GM21447 (cell line): Measurements from ENCODE around the gene NCBP3.
"Not testable (repeated sequence)": the region's sequence is repeated elsewhere in the genome, so short reads cannot be mapped to it uniquely, and the experiment has no call there.

Experiments used
- ATAC-seq: cut with Tn5 transposase; IDR thresholded peaks from one replicate; pipeline ENCODE4 v1.9.1; 2021; ENCODE audit not compliant: unreplicated experiment

The NCBP3 gene

DNA sequence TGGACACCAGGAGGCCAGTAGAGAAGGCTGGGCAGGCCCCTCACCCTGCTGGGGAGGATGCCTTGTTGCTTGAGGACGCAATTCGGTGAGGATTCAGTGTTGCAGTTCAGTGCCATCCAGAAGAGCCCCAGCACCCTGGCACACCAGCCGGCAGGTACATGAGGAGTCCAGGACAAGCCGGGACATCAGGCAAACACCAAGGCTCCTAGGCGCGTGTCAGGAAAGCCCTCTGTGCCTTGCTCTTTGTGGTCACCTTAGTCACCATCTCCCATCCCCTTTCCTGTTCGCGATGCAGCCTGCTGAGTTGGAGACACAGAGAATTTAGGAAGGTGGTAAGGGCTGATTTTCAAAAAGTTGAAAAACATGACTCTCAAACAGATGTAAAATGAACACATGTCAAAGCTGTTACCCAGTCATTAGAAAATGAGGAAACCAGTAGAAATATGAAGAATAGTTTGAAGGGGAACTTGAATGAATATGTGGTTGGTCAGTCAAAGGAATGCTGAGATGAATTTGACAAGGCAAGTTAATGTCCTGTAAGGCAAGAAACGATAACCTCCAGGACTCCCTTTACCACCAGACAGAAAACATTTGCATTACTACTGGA, 2.3 kb upstream of the NCBP3 start:
- no peak for ATAC-seq

DNA sequence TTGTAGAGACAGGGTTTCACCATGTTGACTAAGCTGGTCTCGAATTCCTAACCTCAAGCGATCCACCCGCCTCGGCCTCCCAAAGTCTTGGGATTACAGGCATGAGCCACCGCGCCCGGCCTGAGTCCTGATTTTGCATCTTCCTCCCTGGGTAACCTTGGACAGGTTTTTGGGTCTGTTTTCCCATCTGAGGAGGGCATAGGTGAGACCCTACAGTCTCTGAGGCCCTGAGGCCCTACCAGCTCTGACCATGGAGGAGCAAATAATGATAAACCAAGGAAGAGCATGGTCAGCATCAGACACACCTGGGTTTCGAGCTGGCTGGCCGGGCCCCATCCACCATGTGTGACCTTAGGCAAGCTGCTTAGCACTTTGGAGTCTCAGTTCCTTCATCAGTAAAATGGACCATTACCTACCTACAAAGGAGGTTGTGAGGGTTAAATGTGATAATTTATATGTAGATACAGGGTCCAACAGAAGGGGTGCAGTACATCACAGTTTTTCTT, 1.2 kb upstream of the NCBP3 start:
- ATAC-seq = no peak

DNA sequence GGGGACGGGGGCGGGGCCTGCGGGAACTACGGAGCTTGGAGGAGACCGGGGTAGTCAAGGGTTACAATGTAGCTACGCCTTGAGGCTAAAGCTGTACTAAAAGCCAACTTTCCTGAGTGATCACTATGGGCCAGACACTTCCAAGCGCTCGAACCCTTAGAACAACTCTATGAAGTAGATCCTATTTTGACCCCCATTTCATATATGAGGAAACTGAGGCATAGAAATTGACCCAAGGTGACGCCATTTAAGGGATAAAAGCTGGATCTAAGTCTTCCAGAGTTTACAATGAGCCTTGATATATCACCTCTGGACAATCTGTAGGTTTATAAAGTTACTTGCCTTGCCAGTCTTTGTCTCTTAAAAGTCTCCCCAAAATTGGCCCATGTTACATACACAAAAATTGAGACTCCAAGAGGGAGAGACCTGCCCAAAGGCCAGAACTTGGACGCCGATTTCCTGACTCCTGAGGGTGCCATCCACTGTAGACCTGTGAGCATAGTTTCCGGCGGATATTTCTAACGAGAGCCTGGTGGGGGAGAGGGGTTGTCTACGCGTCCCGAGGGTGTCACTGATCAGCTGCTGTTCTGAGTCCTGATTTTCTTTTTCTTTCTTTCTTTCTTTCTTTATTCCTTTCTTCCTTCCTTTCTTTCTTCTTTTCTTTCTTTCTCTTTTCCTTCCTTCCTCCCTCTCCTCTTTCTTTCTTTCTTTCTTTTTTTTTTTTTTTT, 555 bp upstream of the NCBP3 start:
- no peak for ATAC-seq

DNA sequence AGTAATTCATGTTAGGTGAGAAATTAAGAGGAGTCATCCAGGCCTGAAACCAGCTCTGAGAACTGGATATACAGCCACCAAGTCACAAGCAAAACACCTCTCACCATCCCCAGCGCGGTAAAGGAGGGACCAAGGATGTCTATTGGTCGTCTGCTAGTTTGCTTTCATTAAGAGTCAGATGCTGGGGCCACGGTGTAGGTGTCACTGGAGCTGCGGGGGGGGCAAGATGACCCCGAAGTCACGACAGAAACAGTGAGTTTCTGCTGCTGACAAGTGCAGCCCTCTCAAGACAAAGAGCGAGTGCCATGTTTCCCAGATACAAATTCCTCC, 790 bp downstream of the NCBP3 start:
- peak; percentile 14 for ATAC-seq

DNA sequence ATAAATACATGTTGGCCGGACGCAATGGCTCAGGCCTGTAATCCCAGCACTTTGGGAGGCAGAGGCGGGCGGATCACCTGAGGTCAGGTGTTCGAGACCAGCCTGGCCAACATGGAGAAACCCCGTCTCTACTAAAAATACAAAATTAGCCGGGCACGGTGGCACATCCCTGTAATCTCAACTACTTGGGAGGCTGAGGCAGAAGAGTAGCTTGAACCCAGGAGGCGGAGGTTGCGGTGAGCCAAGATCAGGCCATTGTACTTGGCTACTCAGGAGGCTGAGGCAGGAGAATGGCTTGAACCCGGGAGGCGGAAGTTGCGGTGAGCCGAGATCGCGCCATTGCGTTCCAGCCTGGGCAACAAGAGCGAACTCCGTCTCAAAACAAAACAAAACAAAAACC, 1.5 kb downstream of the NCBP3 start:
- ATAC-seq = not testable (repeated sequence)

DNA sequence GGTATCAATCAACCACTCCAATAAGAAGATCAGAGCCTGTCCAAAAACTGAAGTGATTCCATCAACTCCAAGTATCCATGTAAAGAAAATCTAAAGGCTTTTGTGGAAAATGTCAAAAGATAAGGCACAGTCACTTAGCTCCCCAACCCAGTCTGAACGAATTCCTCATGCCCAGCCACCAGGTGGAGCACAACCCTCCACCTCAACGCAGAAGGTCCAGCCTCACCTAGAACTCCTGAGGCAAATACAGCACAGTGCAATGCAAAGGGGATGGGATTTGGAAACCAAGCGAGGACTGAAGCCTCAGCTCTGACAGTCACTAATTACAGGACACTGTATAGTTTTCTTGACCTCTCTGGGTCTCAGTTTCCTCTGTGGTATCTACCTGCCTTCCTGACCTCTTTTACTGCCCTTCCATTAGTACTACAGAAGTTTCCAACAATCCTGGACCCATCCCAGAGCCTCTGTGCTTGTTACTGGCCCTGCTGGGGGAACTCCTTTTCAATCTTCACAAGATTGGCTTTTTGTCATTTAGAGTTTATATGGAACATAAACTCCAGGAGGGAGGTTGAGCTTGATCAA, 2.0 kb downstream of the NCBP3 start:
- no peak for ATAC-seq

DNA sequence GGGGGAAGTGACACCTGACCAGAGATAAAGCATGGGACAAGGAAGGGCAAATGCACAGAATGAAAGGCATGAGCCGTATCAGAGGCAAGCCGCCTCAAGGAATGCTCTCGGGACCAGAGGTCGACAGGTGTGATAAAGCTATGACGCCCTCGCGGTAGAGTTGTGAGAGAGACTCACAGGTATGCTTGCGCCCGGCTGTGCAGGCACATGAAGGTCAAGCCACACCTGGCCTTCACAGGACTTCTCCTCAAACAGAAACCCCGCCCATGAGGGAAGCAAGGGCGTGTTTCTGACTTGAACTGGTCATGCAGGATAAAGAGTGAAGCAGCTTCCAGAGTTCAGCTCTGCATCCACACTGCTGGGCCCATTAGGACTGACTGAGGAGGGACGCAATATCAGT, 7.8 kb downstream of the NCBP3 start:
- no peak for ATAC-seq

DNA sequence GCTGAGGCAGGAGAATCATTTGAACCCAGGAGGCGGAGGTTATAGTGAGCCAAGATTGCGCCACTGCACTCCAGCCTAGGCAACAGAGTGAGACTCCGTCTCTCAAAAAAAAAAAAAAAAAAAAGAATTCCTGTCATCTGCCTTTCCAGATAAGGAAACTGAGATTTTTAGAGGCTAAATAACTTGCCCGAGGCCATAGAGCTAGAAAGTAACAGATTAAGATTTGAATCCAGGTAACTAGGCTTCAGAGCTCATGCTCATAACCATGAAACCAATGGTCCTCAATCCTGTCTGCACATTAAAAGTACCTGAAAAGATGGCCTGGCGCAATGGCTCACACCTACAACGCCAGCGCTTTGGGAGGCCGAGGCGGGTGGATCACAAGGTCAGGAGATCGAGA, 9.5 kb downstream of the NCBP3 start:
- ATAC-seq = no peak

DNA sequence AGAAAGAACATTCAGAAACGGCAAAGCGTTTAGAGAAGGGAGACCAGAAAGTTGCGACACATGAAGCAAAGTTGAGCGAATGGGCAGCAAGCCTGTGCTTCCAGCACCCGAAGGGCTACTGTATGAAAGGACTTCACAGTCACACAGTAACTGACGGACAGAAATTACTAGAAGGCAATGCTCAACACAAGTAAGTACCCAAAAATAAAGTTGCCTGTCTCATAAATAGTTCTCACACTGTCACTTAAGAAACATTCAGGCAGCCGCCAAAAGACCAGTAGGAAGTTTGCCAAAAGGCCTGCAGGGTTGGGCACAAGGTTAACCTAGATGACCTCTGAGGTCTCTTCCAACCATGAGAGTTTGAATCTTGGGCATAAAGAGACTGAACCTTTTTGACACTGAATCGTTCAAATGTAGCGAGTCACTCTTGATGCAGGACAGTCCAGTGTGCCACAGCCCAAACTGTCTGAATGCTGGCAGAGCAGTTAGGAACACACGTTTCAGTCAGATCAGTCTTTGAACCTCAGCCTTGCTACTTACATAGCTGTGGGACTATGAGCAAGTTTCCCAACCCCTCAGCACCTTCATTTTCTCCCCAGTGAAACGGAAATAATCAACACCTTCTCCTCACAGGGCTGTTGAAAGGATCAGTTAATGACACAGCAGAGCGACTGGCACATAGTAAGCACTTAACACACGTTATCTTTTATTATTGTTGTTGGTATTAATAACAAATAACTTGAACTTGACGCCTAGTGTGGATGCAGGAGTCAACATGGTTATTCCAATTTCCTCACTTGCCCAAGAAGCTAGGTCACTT, 10.4 kb downstream of the NCBP3 start:
- no peak for ATAC-seq

DNA sequence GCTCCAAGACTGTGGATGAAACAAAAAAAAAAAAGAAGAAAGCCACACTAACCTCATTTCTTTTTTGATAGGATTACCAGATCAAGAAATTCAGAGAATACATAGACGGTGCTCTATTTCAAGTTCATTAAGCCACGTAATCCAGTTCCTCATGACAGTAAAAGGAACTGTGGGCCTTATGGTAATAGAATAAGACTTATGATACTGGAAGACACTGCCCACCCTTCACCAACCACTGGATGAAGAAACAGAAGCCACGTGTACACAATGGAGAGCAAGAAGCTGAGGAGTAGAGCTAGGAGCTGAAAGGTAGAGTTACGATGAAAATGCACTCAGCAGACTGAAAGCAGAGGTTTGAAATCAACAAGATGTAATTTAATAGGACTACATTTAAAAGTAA, 11.2 kb downstream of the NCBP3 start:
- no peak for ATAC-seq

DNA sequence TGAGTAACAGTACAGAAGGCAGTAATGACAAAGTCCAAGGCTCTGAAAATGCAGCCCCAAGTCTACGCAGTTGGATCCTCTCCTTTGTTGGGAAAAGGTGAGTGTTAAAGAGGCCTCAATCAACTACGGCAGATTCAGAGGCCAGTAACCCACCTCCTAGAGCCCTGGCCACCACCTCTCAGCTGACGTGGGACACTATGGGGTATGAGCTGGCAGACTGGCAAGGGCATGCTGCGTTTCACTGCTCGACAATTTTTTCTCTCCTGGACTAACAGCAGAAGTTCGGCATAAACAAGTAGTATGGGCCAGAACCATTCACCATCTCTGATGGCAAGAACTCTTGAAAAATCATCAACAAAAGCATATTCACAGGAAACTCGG, 17.2 kb downstream of the NCBP3 start:
- ATAC-seq = no peak

DNA sequence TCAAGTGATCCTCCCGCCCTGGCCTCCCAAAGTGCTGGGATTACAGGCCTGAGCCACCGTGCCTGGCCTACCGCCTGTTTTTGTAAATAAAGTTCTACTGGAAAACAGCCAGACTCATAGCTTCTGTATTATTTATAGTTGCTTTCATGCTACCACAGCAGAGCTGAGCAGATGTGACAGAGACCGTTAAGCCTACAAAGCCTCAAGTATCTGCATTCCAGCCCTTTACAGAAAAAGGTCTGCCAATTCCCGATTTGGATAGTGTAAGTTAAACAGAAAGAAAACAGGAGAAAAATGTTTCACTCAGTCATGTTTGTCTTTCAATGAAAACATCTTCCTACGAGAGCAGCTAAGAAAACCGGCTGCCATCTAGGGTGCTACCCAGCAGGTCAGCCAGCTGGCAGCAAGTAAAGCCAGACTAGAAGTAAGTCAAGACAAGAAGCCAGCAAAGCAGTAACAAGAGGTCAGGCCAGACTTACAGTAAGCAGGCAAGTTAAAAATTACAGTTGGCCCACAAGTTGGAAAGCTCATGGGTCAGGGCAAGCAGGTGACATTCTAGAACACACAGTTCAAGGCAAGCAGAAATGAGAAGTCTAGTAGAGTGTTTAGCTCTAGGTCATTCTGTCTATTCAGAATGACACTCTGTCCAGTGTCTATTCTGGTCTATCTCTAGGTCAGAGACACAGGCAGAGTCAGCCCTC, 17.7 kb downstream of the NCBP3 start:
- no peak for ATAC-seq

DNA sequence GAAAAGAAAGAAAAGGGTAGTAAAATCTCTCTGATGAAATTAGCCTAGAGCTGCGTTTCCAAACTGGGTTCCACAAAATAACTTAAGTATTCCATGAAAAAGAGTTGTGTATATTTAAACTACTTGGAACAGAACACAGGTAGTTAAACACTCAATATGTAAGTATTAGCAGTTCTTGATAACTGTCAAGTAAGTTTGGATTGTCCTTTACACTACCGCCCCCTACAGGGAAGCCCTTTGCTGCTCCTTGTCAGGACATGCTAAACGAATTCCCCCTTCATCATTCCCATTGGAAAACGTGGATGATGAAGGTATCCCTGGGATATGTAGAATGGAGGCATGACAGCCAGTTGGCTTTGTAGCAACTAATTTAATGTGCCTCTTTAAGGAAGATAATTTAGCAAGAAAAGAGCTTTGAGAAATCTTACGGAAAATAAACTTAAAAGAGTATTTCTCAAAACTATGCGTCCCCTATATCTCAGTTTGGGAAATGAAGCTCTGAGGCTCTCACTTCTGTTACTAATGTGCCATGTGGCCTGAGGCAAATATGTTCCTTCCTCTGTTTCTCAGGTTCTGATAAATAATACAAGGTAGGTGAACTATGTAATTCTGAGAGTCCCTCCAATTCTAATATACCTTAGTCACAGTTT, 18.8 kb downstream of the NCBP3 start:
- ATAC-seq = no peak

DNA sequence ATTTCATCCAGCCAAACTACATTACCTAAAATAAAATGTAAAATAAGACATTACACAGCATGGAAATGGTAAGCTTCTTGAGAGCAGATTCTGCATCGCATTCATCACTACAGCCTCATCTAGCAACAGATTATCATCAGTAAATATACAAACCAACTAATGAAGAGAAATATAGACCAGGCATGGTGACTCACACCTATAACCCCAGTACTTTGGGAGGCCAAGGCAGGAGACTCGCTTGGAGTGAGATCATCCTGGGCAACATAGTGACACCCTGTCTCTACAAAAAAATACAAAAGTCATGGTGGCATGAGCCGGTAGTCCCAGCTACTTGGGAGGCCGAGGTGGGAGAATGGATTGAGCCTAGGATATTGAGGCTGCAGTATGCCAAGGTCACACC, 19.9 kb downstream of the NCBP3 start:
- no peak for ATAC-seq

DNA sequence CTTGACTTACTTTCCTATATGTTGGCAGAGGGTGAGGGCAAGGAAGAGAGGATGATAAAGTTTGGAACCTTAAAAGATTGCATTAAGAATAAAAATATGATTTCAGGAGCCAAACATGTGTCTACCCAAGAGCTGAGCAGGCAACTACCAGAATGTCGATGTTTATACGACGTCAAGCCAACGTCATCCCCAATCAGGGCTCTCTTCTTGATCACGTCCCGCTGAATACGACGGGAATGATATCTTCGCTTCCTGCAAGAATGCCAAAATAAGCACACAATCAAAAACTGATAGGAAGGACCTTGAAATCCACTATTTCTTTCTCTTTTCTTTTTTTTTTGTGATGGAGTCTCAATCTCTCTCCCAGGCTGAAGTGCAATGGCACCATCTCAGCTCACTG, 24.9 kb downstream of the NCBP3 start:
- no peak for ATAC-seq

DNA sequence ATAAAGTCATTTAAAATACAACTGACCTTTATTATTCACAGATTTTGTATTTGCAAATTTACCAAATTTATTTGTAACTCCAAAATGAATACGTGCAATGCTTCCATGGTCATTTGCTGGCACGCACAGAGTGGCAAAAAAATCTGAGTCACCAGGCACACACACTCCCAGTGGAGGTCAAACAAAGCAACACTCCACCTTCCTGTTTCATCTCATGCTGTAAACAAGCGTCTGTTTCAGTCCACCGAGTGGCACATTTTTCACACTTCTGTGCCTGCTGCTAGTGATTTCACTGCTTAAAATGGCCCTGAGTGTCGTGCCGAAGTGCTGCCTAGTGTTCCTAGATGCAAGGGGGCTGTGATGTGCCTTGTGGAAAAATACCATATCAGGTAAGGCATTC, 27.3 kb downstream of the NCBP3 start:
- no peak for ATAC-seq

DNA sequence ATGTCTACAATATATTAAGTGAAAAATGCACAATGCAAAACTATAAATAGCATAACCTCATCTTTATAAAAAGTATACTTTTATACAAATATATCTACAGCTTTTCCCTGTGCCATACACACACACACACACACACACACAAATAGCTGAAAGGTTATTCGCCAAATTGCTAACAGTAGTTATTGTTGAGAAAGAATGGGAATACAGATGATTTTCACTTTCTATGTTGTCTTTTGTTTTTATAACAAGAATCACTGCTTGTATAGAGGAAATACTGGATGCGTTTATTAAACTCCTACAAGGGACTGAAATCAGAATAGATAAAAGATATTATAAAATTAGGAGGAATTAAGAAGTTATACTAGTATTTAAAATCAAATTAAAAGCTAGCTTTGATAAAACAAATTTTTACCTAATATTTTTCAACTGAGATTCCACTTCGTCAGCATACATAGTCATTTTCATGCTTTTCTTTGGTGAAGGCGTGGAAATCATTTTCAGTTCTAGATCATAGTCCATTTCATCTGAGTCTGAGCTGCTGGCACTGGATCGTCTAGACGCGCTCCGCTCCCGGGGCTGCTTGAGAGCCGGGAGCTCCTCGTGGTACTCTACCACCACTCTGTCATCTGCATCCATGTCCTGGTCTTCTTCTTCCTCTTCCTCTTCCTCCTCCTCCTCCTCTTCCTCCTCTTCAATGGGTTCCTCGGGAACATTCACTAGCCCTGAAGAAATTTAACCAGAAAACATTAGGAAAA, 28.0 kb downstream of the NCBP3 start:
- ATAC-seq = no peak

DNA sequence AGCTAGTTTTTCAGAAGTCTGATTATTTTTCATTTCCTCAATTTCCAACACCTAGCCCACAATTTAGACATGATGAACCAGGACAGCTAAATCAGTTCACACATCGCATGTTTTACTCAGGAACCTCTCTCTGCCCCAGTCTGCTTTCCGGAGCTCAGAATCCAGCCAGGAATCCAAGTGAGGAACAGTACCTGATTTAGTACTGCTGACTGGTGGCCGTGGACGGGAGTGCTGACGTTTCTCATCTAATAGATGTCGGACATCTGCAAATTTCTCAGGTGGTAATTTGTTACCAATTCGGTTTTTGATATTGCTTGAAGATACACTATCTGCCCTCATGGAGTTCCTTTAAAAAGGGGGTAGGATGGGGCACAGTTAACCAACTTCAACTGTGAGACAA, 30.1 kb downstream of the NCBP3 start:
- no peak for ATAC-seq

DNA sequence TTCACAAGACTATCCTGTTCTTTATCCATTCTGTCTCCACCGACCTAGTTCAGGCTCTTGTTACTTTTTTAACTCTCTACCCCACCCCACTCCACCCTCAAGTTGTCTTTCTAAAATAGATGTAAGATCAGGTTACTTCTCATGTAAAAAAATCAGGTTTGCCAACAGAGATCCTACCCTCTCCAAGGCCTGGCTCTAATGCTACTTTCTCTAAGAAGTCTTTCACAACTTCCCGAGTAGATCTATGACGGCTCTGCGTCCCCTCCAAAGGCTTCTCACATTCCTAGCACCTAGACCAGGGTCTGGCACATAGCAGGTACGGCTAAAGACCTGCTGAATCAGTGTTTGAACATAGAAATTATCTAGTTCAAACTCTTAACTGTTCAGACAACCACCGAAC, 30.9 kb downstream of the NCBP3 start:
- no peak for ATAC-seq

DNA sequence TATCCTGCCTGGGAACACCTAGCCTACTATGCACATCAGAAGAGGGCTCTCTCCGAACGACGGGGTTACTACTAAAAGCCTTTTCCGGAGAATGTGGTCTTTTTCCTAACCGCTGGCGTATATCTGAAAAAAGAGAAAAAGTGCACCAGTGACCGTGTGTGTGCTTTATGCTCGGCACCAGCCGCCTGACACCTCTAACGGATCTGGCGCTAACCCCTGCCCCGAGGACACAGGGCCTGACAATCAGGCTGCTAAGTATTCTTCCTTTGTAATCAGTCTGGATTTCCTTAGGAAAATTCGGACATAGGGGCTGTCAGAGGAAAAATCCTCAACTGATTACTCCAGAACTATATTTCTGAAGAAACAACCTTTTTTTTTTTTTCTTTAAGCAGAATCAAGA, 31.7 kb downstream of the NCBP3 start:
- no peak for ATAC-seq
